ENCODE data around the gene SUCO. TPM values are rescaled to one million over a fixed set of nuclear protein-coding genes. Genes with fewer than 3 reads are reported as not detected.

The SUCO gene
- total and polyA plus RNA-seq, 2 donors (not counting 3 experiments of a cell fraction or from before 2014, with no cell fraction given): 5.1 to 27.2 TPM

GRCh38 chr1:172608098-172608601 is 75.2 kb downstream of the SUCO start:
- H3K4me3 ChIP-seq (replicated peaks in 1 of 3; ENCODE audit: insufficient read depth in 1 of 3, low read depth in 1 of 3, low read length in 3 of 3): no peak overlapping the region
- no peak overlapping the region for H2AFZ ChIP-seq (ENCODE audit: low read depth, low read length)
- FAIRE-seq (no peak), DNase-seq (ENCODE audit: low read depth, low spot score) (no peak)
- no peaks in the 10 kb centered on the region for H3K79me2 ChIP-seq (ENCODE audit: control insufficient read depth, insufficient read depth, low read length)
- dilution Hi-C loops (cut with MboI; ENCODE audit: extremely low pct_ligation_motif_present, low sequenced_read_pairs) (no loop called here), intact Hi-C loops (cut with micrococcal nuclease) (loop anchor here (5.0 kb wide), 1 partner anchor 76 kb away; the partner anchor contains the start of gene SUCO)
- H3K27ac ChIP-seq (ENCODE audit: insufficient read depth, low read depth, low read length): no peak overlapping the region
- no peak overlapping the region for H3K4me2 ChIP-seq (ENCODE audit: insufficient read depth, low read length)
- ChIA-PET CTCF (interaction anchor here (0.8 to 5.7 kb wide), 2 partner anchors 97 to 111 kb away, joined by 3 to 172 read pairs; no protein-coding TSS in a partner anchor), POLR2A (interaction anchor here (0.6 kb wide), 1 partner anchor 156 kb away, joined by 3 read pairs; no protein-coding TSS in a partner anchor)
- no peaks in the 10 kb centered on the region for H3K36me3 ChIP-seq (ENCODE audit: control insufficient read depth in 2 of 2, extremely low read depth in 1 of 2, insufficient read depth in 2 of 2, low read length in 2 of 2)
- H3K9me3 ChIP-seq (replicated peaks; ENCODE audit: control insufficient read depth, insufficient read depth, low read length): no peaks in the 10 kb centered on the region
- H3K4me1 ChIP-seq (ENCODE audit: control insufficient read depth, extremely low read depth, insufficient read depth, low read length): peaks cover 2% of the 10 kb centered on the region
- BruUV-seq (replicated peaks): no TSS peak
- no peaks in the 10 kb centered on the region for H3K9me1 ChIP-seq (replicated peaks; ENCODE audit: control insufficient read depth, extremely low read depth, insufficient read depth, low read length)
- no peak for TF ChIP-seq MAX (IDR thresholded peaks at IDR 0.05; ENCODE audit: insufficient read depth, insufficient read length)
- no peak for TF ChIP-seq POLR2AphosphoS5 (IDR thresholded peaks at IDR 0.05; ENCODE audit: insufficient read depth, low read depth, low read length)
- TF ChIP-seq MYC (IDR thresholded peaks at IDR 0.05; ENCODE audit: low read depth, low read length): no peak
- TF ChIP-seq EZH2 (IDR thresholded peaks at IDR 0.05; ENCODE audit: borderline replicate concordance, low read depth, low read length, severe bottlenecking): no peak
- TF ChIP-seq JUN (IDR thresholded peaks at IDR 0.05; ENCODE audit: borderline replicate concordance, insufficient read depth, insufficient read length, low read depth): no peak
- TF ChIP-seq POLR2A (IDR thresholded peaks at IDR 0.05; ENCODE audit: low read depth, low read length): no peak
- TF ChIP-seq FOS (IDR thresholded peaks at IDR 0.05; ENCODE audit: borderline replicate concordance, insufficient read depth, low read length): no peak
- TF ChIP-seq, protein P1, sequence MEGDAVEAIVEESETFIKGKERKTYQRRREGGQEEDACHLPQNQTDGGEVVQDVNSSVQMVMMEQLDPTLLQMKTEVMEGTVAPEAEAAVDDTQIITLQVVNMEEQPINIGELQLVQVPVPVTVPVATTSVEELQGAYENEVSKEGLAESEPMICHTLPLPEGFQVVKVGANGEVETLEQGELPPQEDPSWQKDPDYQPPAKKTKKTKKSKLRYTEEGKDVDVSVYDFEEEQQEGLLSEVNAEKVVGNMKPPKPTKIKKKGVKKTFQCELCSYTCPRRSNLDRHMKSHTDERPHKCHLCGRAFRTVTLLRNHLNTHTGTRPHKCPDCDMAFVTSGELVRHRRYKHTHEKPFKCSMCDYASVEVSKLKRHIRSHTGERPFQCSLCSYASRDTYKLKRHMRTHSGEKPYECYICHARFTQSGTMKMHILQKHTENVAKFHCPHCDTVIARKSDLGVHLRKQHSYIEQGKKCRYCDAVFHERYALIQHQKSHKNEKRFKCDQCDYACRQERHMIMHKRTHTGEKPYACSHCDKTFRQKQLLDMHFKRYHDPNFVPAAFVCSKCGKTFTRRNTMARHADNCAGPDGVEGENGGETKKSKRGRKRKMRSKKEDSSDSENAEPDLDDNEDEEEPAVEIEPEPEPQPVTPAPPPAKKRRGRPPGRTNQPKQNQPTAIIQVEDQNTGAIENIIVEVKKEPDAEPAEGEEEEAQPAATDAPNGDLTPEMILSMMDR (IDR thresholded peaks at IDR 0.05; ENCODE audit: extremely low read depth in 1 of 2, insufficient read depth in 1 of 2, low read depth in 1 of 2, low read length in 2 of 2): no peak
- TF ChIP-seq GATA2 (IDR thresholded peaks at IDR 0.05; ENCODE audit: insufficient read depth, insufficient read length, low read depth, low read length): no peak
- no peaks in the 10 kb centered on the region for H3K27me3 ChIP-seq (ENCODE audit: control insufficient read depth in 2 of 2, insufficient read depth in 2 of 2, low read length in 2 of 2)
- no peak overlapping the region for H3K9ac ChIP-seq (replicated peaks; ENCODE audit: extremely low read depth, insufficient read depth, low read length)
- no peaks in the 10 kb centered on the region for H4K20me1 ChIP-seq (replicated peaks; ENCODE audit: control insufficient read depth, extremely low read depth, insufficient read depth, low read length)
